Left lung (tissue), 10 donors: ENCODE results near the gene CASP3. TPM values are rescaled to one million over a fixed set of nuclear protein-coding genes. Genes with fewer than 3 reads are reported as not detected.
"Not testable (repeated sequence)": the region's sequence is repeated elsewhere in the genome, so short reads cannot be mapped to it uniquely, and the experiment has no call there.

ENCODE experiments used
- ATAC-seq: fragments of 200-7000 bp; cut with Tn5 transposase; one replicate; pipeline ENCODE4 v1.9.1; 2020; ENCODE audit warnings: moderate library complexity
- DNase-seq, 4 donors: peaks; one replicate each; pipeline ENCODE4 v3.0.0-alpha.2; 2013 to 2020
- H3K27ac ChIP-seq, 2 donors: fragments of 200-600 bp; sonication (generic) in 1 of 2; one replicate each; pipeline versions ENCODE4 v1.5.0 to v1.8.0; 2020 to 2021
- H3K27me3 ChIP-seq, 2 donors: fragments of 200-600 bp; sonication (generic) in 1 of 2; one replicate each; pipeline versions ENCODE4 v1.5.0 to v1.8.0; 2020 to 2021
- H3K36me3 ChIP-seq, 2 donors: fragments of 200-600 bp; sonication (generic) in 1 of 2; one replicate each; pipeline versions ENCODE4 v1.5.0 to v1.8.0; 2020 to 2021
- H3K4me1 ChIP-seq, 2 donors: fragments of 200-600 bp; one replicate each; pipeline ENCODE4 v1.8.0; 2021
- H3K4me3 ChIP-seq, 2 donors: fragments of 200-600 bp; sonication (generic) in 1 of 2; one replicate each; pipeline versions ENCODE4 v1.5.0 to v1.8.0; 2020 to 2021; ENCODE audit warnings: mild to moderate bottlenecking in 1 of 2
- H3K9me3 ChIP-seq, 2 donors: fragments of 200-600 bp; sonication (generic) in 1 of 2; one replicate each; pipeline versions ENCODE4 v1.5.0 to v1.8.0; 2020 to 2021
- intact Hi-C, 2 donors: fragments of 100-400 bp; cut with DNase I; formaldehyde crosslinking; loops; one replicate each; pipeline versions ENCODE4 v1.11.2 to v1.14.2; 2022
- polyA plus RNA-seq, 6 donors: library from polyadenylated mRNA; unstranded; fragments of 120-200 nt; gene quantifications; one replicate each; pipeline ENCODE4 v1.2.1, GENCODE V29; 2013; ENCODE audit not compliant: insufficient read length in 6 of 6
- total RNA-seq, 2 donors: library from RNA; stranded (reverse); fragmentation: NEBNext Ultra II Directional; extraction: Animal tissue kit (Norgen Biotek cat#: 25700); gene quantifications; one replicate each; pipeline ENCODE4 v1.2.1, GENCODE V29; 2021
- TF ChIP-seq, protein P1 (sequence below), 2 donors: fragments of 200-600 bp; sonication (generic) in 1 of 2; IDR thresholded peaks; one replicate each; pipeline versions ENCODE4 v1.5.0 to v1.8.0; 2021; ENCODE audit warnings: antibody characterized with exemption in 2 of 2
- donor health status: DM: no; HTN: yes; CAD: no.
- donor health status: DM: no; HTN: no; CAD: no.

CASP3 gene
- total and polyA plus RNA-seq, 8 donors: 19.1 to 37.9 (median 35.0) TPM

GRCh38 chr4:184593461-184593860 is 55.8 kb downstream of the CASP3 start:
- DNase-seq: no peak
- Histone ChIP-seq H3K27ac (no peak overlapping the region), H3K9me3 (no peaks in the 10 kb centered on the region), H3K36me3 (no peaks in the 10 kb centered on the region), H3K4me3 (no peak overlapping the region), H3K27me3 (no peaks in the 10 kb centered on the region), H3K4me1 (no peaks in the 10 kb centered on the region)
- intact Hi-C loops: no loop called here
- ATAC-seq: no peak
- TF ChIP-seq, protein P1, sequence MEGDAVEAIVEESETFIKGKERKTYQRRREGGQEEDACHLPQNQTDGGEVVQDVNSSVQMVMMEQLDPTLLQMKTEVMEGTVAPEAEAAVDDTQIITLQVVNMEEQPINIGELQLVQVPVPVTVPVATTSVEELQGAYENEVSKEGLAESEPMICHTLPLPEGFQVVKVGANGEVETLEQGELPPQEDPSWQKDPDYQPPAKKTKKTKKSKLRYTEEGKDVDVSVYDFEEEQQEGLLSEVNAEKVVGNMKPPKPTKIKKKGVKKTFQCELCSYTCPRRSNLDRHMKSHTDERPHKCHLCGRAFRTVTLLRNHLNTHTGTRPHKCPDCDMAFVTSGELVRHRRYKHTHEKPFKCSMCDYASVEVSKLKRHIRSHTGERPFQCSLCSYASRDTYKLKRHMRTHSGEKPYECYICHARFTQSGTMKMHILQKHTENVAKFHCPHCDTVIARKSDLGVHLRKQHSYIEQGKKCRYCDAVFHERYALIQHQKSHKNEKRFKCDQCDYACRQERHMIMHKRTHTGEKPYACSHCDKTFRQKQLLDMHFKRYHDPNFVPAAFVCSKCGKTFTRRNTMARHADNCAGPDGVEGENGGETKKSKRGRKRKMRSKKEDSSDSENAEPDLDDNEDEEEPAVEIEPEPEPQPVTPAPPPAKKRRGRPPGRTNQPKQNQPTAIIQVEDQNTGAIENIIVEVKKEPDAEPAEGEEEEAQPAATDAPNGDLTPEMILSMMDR (IDR thresholded peaks at IDR 0.05): no peak

DNA sequence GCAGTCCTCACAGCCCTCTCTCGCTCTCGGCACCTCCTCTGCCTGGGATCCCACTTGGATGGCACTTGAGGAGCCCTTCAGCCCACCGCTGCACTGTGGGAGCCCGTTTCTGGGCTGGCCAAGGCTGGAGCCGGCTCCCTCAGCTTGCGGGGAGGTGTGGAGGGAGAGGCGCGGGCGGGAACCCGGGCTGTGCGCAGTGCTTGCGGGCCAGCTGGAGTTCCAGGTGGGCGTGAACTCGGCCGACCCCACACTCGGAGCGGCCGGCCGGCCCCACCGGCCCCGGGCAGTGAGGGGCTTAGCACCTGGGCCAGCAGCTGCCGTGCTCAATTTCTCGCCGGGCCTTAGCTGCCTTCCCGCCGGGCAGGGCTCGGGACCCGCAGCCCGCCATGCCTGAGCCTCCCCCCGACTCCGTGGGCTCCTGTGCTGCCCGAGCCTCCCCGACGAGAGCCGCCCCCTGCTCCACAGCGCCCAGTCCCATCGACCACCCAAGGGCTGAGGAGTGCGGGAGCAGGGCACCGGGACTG is 57.4 kb downstream of the CASP3 start:
- H3K36me3 ChIP-seq, H3K27me3 ChIP-seq, H3K4me3 ChIP-seq, H3K27ac ChIP-seq, H3K4me1 ChIP-seq, ATAC-seq, DNase-seq, intact Hi-C loops, H3K9me3 ChIP-seq: not testable (repeated sequence)

DNA sequence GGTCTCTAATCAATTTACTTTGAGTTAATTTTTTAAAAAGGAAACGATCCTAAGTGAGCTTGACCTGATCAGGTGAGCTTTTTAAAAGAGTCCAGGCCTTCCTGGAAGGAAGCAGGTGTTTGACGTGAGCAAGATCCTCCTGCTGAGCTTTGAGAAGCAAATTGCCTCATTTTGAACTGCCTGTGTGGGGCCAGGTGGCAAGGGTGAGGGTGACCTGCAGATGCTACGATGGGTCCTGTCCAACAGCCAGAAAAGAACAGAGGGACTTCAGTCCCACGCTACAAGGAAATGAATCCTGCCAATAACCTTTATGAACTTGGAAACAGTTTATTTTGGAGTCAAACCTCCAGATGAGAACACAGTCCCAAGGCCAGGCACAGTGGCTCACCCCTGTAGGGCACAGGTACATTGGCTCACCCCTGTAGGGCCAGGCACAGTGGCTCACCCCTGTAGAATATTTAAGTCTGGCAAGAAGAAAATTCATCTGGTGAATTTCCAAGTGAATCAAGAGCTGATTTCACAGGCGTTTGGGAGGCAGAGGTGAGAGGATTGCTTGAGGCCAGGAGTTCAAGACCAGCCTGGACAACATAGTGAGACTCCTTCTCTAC is 58.1 kb downstream of the CASP3 start:
- H3K36me3 ChIP-seq: no peaks in the 10 kb centered on the region
- H3K27me3 ChIP-seq: no peaks in the 10 kb centered on the region
- no peak overlapping the region for H3K4me3 ChIP-seq
- TF ChIP-seq, protein P1 (IDR thresholded peaks at IDR 0.05): no peak
- intact Hi-C loops: no loop called here
- no peaks in the 10 kb centered on the region for H3K4me1 ChIP-seq
- H3K9me3 ChIP-seq: no peaks in the 10 kb centered on the region
- no peak overlapping the region for H3K27ac ChIP-seq
- ATAC-seq (no peak), DNase-seq (no peak)

GRCh38 chr4:184590196-184590595 is 59.1 kb downstream of the CASP3 start:
- Histone ChIP-seq H3K27me3 (no peaks in the 10 kb centered on the region), H3K36me3 (no peaks in the 10 kb centered on the region), H3K4me3 (no peak overlapping the region), H3K27ac (no peak overlapping the region), H3K4me1 (no peaks in the 10 kb centered on the region), H3K9me3 (no peaks in the 10 kb centered on the region)
- TF ChIP-seq, protein P1 (IDR thresholded peaks at IDR 0.05): no peak
- ATAC-seq: no peak
- intact Hi-C loops: no loop called here
- DNase-seq: no peak

GRCh38 chr4:184588893-184589292 is 60.4 kb downstream of the CASP3 start:
- no peak overlapping the region for H3K4me3 ChIP-seq
- H3K36me3 ChIP-seq: no peaks in the 10 kb centered on the region
- DNase-seq (no peak), ATAC-seq (no peak)
- H3K27me3 ChIP-seq: no peaks in the 10 kb centered on the region
- H3K27ac ChIP-seq: no peak overlapping the region
- H3K9me3 ChIP-seq: no peaks in the 10 kb centered on the region
- H3K4me1 ChIP-seq: no peaks in the 10 kb centered on the region
- TF ChIP-seq, protein P1 (IDR thresholded peaks at IDR 0.05): no peak
- intact Hi-C loops: no loop called here

DNA sequence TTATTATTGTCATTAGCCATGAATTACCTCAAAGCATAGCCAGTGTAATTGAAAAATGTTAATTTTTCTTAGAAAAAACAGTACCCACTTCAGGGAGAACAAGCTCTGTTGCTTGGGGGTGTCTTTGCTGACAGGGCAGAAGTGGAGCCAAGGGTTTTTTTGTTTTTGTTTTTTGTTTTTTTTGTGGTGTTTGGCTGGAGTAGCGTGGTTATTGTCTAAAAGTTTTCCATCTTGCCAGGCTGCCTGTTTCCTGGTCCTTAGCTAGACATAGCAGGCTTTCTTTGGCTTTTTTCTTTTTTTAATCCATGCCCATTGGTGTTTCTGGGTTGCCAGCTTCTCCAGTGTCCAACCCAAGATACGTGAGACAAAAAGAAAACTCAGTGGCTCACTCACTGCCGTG is 61.5 kb downstream of the CASP3 start:
- Histone ChIP-seq H3K27me3 (no peaks in the 10 kb centered on the region), H3K9me3 (no peaks in the 10 kb centered on the region), H3K36me3 (no peaks in the 10 kb centered on the region), H3K27ac (no peak overlapping the region), H3K4me1 (no peaks in the 10 kb centered on the region), H3K4me3 (no peak overlapping the region)
- DNase-seq: peak in 1 of 4 donors; percentile 18
- intact Hi-C loops: no loop called here
- TF ChIP-seq, protein P1 (IDR thresholded peaks at IDR 0.05): no peak
- ATAC-seq: no peak
